PC-9 (cell line): ENCODE results near the gene FJX1. TPM values are rescaled to one million over a fixed set of nuclear protein-coding genes. Genes with fewer than 3 reads are reported as not detected.

Experiments
- BruUV-seq: library from RNA; stranded (reverse); fragments of 400-500 nt; replicated peaks from 2 replicates; lab custom pipeline; 2021; lab: Mats Ljungman, UMichigan
- CTCF ChIA-PET: fragments of 300-600 bp; sonication (Branson Sonifier 250); formaldehyde crosslinking; loops from one replicate; lab custom pipeline; 2022; ENCODE audit warnings: antibody characterized with exemption; lab: Charles Lee
- POLR2A ChIA-PET: fragments of 300-600 bp; sonication (Branson Sonifier 250); formaldehyde crosslinking; loops from one replicate; lab custom pipeline; 2022; ENCODE audit warnings: antibody characterized with exemption; ENCODE audit not compliant: unreplicated experiment; lab: Charles Lee
- DNase-seq, 2 experiments: peaks; one replicate each; pipeline versions ENCODE4 v3.0.0 to v3.0.0-alpha.2; 2015 to 2022; ENCODE audit warnings: mixed read lengths in 1 of 2
- H2AFZ ChIP-seq: fragments of 200-600 bp; sonication (generic); 2 replicates; pipeline ENCODE4 v1.8.1; 2017; ENCODE audit warnings: antibody characterized with exemption
- H3F3A ChIP-seq: fragments of 200-600 bp; sonication (generic); 2 replicates; pipeline ENCODE4 v1.8.1; 2017; ENCODE audit warnings: antibody characterized with exemption, mild to moderate bottlenecking, low read depth; ENCODE audit not compliant: insufficient read depth
- H3K27ac ChIP-seq: fragments of 200-600 bp; sonication (generic); 2 replicates; pipeline ENCODE4 v1.6.1; 2016; ENCODE audit warnings: mixed run types
- H3K27me3 ChIP-seq: fragments of 200-600 bp; sonication (generic); 2 replicates; pipeline ENCODE4 v1.6.1; 2016; ENCODE audit warnings: low read depth, mixed run types; ENCODE audit not compliant: insufficient read depth
- H3K36me3 ChIP-seq: fragments of 200-600 bp; sonication (generic); 2 replicates; pipeline ENCODE4 v1.6.1; 2016; ENCODE audit warnings: low read depth, mixed run types
- H3K4me1 ChIP-seq: fragments of 200-600 bp; sonication (generic); replicated peaks from 2 replicates; pipeline ENCODE4 v1.6.1; 2016; ENCODE audit warnings: mixed run types; ENCODE audit not compliant: insufficient read depth
- H3K4me2 ChIP-seq: fragments of 200-600 bp; sonication (generic); 2 replicates; pipeline ENCODE4 v1.6.1; 2017; ENCODE audit warnings: mixed run types
- H3K4me3 ChIP-seq: fragments of 200-600 bp; sonication (generic); 2 replicates; pipeline ENCODE4 v1.6.1; 2016; ENCODE audit warnings: mixed run types
- H3K79me2 ChIP-seq: fragments of 200-600 bp; sonication (generic); 2 replicates; pipeline ENCODE4 v1.6.1; 2017; ENCODE audit warnings: low read depth, mixed run types
- H3K9me2 ChIP-seq: fragments of 200-600 bp; sonication (generic); 2 replicates; pipeline ENCODE4 v1.8.1; 2017; ENCODE audit warnings: mild to moderate bottlenecking; ENCODE audit not compliant: insufficient read depth
- H3K9me3 ChIP-seq: fragments of 200-600 bp; sonication (generic); 2 replicates; pipeline ENCODE4 v1.8.1; 2016; ENCODE audit warnings: low read depth; ENCODE audit not compliant: insufficient read depth
- H4K20me1 ChIP-seq: fragments of 200-600 bp; sonication (generic); 2 replicates; pipeline ENCODE4 v1.8.1; 2017; ENCODE audit not compliant: insufficient read depth
- EZH2 ChIP-seq: fragments of 200-600 bp; sonication (generic); IDR thresholded peaks from 2 replicates; pipeline ENCODE4 v1.8.0; 2017; ENCODE audit warnings: antibody characterized with exemption, low read depth
- intact Hi-C: fragments of 100-400 bp; cut with micrococcal nuclease; formaldehyde crosslinking; loops from one replicate; pipeline ENCODE4 v1.10.0; 2022; ENCODE audit not compliant: unreplicated experiment
- total RNA-seq: library from RNA; stranded (reverse); gene quantifications from 2 replicates; pipeline ENCODE4 v1.2.3, GENCODE V29; 2021
- TF ChIP-seq, protein P1 (sequence below): fragments of 200-600 bp; sonication (generic); conservative IDR thresholded peaks from 2 replicates; pipeline ENCODE4 v1.6.1; 2017; ENCODE audit warnings: mixed run types, antibody characterized with exemption, mild to moderate bottlenecking, moderate library complexity

FJX1 gene
- total RNA-seq, 1 experiment from 2014 or later, result 14.8 TPM

DNA sequence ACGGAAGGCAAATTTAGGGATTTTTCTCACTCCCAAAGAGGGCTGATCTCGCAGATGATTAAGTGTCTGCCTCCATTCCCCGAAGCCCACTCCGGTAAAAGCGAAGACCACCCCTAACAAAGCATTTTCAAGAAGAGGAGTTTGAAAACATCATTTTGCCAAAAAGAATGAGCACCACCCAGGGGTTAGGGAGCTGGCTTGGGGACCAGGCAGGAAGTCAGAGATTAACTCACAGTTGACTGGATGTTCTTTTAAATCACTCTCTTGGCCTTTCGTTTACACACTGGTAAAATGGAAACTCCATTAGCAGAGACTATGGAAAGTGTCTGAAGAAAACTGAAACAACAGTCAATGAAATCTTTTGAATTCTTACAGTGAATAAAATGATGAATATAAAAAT lies 36.5 kb downstream of the FJX1 start:
- Histone ChIP-seq H3K9me3 (no peaks in the 10 kb centered on the region), H3F3A (no peaks in the 10 kb centered on the region), H4K20me1 (no peaks in the 10 kb centered on the region), H3K27me3 (no peaks in the 10 kb centered on the region), H3K27ac (no peak overlapping the region), H3K79me2 (no peaks in the 10 kb centered on the region), H3K4me2 (no peak overlapping the region), H3K9me2 (no peaks in the 10 kb centered on the region), H3K4me3 (no peak overlapping the region), H3K36me3 (no peaks in the 10 kb centered on the region), H2AFZ (no peak overlapping the region), H3K4me1 (no peaks in the 10 kb centered on the region)
- ChIA-PET POLR2A (interaction anchor here (0.7 kb wide), 1 partner anchor 37 kb away, joined by 4 read pairs; the partner anchor contains the start of gene FJX1), CTCF (no interaction called here)
- no peak for DNase-seq
- BruUV-seq, result no TSS peak
- intact Hi-C loops, result no loop called here
- no peak for TF ChIP-seq EZH2
- TF ChIP-seq, protein P1, sequence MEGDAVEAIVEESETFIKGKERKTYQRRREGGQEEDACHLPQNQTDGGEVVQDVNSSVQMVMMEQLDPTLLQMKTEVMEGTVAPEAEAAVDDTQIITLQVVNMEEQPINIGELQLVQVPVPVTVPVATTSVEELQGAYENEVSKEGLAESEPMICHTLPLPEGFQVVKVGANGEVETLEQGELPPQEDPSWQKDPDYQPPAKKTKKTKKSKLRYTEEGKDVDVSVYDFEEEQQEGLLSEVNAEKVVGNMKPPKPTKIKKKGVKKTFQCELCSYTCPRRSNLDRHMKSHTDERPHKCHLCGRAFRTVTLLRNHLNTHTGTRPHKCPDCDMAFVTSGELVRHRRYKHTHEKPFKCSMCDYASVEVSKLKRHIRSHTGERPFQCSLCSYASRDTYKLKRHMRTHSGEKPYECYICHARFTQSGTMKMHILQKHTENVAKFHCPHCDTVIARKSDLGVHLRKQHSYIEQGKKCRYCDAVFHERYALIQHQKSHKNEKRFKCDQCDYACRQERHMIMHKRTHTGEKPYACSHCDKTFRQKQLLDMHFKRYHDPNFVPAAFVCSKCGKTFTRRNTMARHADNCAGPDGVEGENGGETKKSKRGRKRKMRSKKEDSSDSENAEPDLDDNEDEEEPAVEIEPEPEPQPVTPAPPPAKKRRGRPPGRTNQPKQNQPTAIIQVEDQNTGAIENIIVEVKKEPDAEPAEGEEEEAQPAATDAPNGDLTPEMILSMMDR, result no peak

DNA sequence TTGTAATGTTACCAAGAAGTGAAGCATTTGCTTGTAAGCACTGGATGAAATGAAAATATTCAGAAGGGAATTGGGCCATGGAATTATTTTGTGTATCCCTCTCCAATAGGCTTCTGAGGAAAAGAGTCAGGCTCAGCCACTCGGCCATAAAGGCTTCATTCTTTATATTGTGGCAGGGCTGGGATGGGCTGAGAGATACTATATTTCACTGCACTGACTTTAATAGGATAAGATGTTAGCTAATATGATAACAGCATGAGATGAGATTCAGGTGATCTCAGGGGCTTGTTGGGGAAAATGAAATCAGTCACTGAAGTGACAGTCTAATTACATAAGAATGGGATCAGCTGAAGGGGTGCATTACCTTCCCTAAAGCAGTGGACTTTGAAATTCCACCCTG lies 37.0 kb downstream of the FJX1 start:
- no peak overlapping the region for H2AFZ ChIP-seq
- BruUV-seq, result no TSS peak

DNA sequence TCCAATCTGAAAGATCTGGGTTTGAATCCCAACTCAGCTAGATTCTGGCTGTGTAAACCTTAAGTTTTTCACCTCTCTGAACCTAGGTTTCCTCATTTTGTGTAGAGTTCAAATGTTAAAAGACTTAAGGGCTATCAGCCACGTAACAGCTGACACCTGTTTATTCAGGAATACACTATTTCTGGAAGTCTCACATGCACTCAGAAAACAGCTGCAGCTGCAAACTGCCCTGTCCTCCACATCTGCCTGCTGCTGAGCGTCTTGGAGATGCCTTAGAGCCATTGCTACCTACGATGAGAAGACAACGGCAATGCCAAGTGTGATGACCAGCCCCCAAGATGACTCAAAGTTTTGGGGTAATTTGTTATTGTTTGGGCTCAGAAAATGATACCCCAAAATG lies 37.6 kb downstream of the FJX1 start:
- Histone ChIP-seq H3K79me2 (no peaks in the 10 kb centered on the region), H3F3A (no peaks in the 10 kb centered on the region), H4K20me1 (no peaks in the 10 kb centered on the region), H3K4me2 (no peak overlapping the region), H3K9me2 (no peaks in the 10 kb centered on the region), H2AFZ (no peak overlapping the region), H3K27me3 (no peaks in the 10 kb centered on the region), H3K4me3 (no peak overlapping the region), H3K36me3 (no peaks in the 10 kb centered on the region), H3K27ac (no peak overlapping the region), H3K4me1 (peaks cover 5% of the 10 kb centered on the region; the same call in 1 of the 2 replicates), H3K9me3 (no peaks in the 10 kb centered on the region)
- ChIA-PET POLR2A (interaction anchor here (0.6 kb wide), 1 partner anchor 521 kb away, joined by 3 read pairs; no protein-coding TSS in a partner anchor), CTCF (no interaction called here)
- TF ChIP-seq EZH2, result no peak
- TF ChIP-seq, protein P1, result no peak
- no peak for DNase-seq
- intact Hi-C loops, result no loop called here
- BruUV-seq, result no TSS peak

More for the DNA sequence above, 37.0 kb downstream of the FJX1 start:
- no peak overlapping the region for H3K4me2 ChIP-seq
- no peaks in the 10 kb centered on the region for H4K20me1 ChIP-seq
- H3K36me3 ChIP-seq, result no peaks in the 10 kb centered on the region
- DNase-seq, result no peak
- H3K79me2 ChIP-seq, result no peaks in the 10 kb centered on the region
- ChIA-PET POLR2A (interaction anchor here (0.5 to 0.7 kb wide), 3 partner anchors 37 to 614 kb away, joined by 3 to 4 read pairs (median 4); partner anchors contain the start of gene FJX1), CTCF (no interaction called here)
- H3K9me3 ChIP-seq, result no peaks in the 10 kb centered on the region
- intact Hi-C loops, result no loop called here
- TF ChIP-seq, protein P1, result no peak
- TF ChIP-seq EZH2, result no peak
- H3K9me2 ChIP-seq, result no peaks in the 10 kb centered on the region
- no peak overlapping the region for H3K4me3 ChIP-seq
- H3F3A ChIP-seq, result no peaks in the 10 kb centered on the region
- H3K27me3 ChIP-seq, result no peaks in the 10 kb centered on the region
- no peak overlapping the region for H3K27ac ChIP-seq
- H3K4me1 ChIP-seq, result no peaks in the 10 kb centered on the region
